ENCODE results near the gene KCNQ1. TPM values are rescaled to one million over a fixed set of nuclear protein-coding genes. Genes with fewer than 3 reads are reported as not detected.

The KCNQ1 gene
- total and polyA plus RNA-seq, 9 of the 15 experiments (the other 6 are each of a cell fraction or from before 2014, with no cell fraction given) = 0.44 TPM; not detected in 8

DNA sequence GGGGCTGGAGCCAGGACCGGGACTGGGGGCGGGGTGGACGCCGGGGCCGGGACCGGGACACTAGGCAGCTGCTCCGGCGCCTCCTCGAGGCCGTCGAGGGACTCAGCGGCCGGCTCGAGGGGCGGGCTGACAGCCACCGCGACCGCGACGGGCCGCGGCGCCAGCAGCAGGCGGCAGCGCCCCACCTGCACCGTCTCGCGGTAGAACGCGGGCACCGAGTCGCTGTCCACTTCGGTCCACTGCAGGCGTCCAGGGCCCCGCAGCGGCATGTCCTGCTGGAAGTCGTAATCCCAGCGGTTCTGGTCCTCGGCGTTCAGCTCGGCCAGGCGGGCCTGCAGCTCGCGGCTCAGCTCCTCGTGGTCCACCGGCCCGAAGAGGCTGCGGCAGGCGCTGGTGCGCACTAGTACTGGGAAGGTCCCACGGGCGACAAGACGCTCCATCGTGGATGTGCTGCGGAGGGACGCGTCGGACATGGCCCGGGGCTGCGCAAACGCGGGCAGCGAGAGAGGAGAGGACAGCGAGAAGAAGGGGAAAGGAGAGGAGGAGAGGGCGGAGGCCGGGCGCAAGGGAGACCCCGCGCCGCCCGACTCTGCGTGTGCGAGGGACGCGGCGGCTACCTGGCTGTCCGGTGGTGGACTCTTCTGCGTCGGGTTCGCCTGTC lies 440.3 kb downstream of the KCNQ1 start (continued):
- TF ChIP-seq ZC3H4 (CRISPR knock-in tag; IDR thresholded peaks at IDR 0.05; ENCODE audit: borderline replicate concordance) = peak; percentile 15; the same call in 1 of the 2 replicates
- no peak for TF ChIP-seq ARNT (IDR thresholded peaks at IDR 0.05)
- TF ChIP-seq XRCC5 (IDR thresholded peaks at IDR 0.05; ENCODE audit: low read depth, low read length) = no peak
- TF ChIP-seq TSC22D4 (tag; IDR thresholded peaks at IDR 0.05) = no peak
- TF ChIP-seq, protein P1, sequence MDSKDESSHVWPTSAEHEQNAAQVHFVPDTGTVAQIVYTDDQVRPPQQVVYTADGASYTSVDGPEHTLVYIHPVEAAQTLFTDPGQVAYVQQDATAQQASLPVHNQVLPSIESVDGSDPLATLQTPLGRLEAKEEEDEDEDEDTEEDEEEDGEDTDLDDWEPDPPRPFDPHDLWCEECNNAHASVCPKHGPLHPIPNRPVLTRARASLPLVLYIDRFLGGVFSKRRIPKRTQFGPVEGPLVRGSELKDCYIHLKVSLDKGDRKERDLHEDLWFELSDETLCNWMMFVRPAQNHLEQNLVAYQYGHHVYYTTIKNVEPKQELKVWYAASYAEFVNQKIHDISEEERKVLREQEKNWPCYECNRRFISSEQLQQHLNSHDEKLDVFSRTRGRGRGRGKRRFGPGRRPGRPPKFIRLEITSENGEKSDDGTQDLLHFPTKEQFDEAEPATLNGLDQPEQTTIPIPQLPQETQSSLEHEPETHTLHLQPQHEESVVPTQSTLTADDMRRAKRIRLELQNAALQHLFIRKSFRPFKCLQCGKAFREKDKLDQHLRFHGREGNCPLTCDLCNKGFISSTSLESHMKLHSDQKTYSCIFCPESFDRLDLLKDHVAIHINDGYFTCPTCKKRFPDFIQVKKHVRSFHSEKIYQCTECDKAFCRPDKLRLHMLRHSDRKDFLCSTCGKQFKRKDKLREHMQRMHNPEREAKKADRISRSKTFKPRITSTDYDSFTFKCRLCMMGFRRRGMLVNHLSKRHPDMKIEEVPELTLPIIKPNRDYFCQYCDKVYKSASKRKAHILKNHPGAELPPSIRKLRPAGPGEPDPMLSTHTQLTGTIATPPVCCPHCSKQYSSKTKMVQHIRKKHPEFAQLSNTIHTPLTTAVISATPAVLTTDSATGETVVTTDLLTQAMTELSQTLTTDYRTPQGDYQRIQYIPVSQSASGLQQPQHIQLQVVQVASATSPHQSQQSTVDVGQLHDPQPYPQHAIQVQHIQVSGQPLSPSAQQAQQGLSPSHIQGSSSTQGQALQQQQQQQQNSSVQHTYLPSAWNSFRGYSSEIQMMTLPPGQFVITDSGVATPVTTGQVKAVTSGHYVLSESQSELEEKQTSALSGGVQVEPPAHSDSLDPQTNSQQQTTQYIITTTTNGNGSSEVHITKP (IDR thresholded peaks at IDR 0.05; ENCODE audit: partially characterized antibody) = no peak
- no peak for TF ChIP-seq CGGBP1 (CRISPR knock-in tag; IDR thresholded peaks at IDR 0.05)
- TF ChIP-seq, protein P2, sequence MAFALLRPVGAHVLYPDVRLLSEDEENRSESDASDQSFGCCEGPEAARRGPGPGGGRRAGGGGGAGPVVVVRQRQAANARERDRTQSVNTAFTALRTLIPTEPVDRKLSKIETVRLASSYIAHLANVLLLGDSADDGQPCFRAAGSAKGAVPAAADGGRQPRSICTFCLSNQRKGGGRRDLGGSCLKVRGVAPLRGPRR (CRISPR knock-in tag; IDR thresholded peaks at IDR 0.05) = no peak
- TF ChIP-seq TCF7L2 (IDR thresholded peaks at IDR 0.05; ENCODE audit: low read depth, low read length) = no peak
- TF ChIP-seq, protein P3, sequence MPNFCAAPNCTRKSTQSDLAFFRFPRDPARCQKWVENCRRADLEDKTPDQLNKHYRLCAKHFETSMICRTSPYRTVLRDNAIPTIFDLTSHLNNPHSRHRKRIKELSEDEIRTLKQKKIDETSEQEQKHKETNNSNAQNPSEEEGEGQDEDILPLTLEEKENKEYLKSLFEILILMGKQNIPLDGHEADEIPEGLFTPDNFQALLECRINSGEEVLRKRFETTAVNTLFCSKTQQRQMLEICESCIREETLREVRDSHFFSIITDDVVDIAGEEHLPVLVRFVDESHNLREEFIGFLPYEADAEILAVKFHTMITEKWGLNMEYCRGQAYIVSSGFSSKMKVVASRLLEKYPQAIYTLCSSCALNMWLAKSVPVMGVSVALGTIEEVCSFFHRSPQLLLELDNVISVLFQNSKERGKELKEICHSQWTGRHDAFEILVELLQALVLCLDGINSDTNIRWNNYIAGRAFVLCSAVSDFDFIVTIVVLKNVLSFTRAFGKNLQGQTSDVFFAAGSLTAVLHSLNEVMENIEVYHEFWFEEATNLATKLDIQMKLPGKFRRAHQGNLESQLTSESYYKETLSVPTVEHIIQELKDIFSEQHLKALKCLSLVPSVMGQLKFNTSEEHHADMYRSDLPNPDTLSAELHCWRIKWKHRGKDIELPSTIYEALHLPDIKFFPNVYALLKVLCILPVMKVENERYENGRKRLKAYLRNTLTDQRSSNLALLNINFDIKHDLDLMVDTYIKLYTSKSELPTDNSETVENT (CRISPR knock-in tag; IDR thresholded peaks at IDR 0.05) = peak; percentile 38; the same call in 1 of the 2 replicates
- no peak for TF ChIP-seq SREBF1 (IDR thresholded peaks at IDR 0.05; ENCODE audit: borderline replicate concordance, low read depth, low read length)
- peak in 2 of 3 experiments; percentile 7 to 59 for TF ChIP-seq YY1 (IDR thresholded peaks at IDR 0.05; ENCODE audit: borderline replicate concordance in 1 of 3, control insufficient read depth in 1 of 3, extremely low read depth in 1 of 3, insufficient read depth in 3 of 3, insufficient read length in 1 of 3, insufficient replicate concordance in 2 of 3, low read depth in 1 of 3, low read length in 2 of 3)
- TF ChIP-seq GTF2F1 (IDR thresholded peaks at IDR 0.05; ENCODE audit: low read depth, low read length) = no peak
- no peak for TF ChIP-seq TFAM (CRISPR knock-in tag; conservative IDR thresholded peaks at IDR 0.05)
- TF ChIP-seq ZNF324 (CRISPR knock-in tag; IDR thresholded peaks at IDR 0.05) = no peak
- TF ChIP-seq, protein P4, sequence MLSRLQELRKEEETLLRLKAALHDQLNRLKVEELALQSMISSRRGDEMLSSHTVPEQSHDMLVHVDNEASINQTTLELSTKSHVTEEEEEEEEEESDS (CRISPR knock-in tag; IDR thresholded peaks at IDR 0.05) = no peak
- TF ChIP-seq HSF4 (CRISPR knock-in tag; IDR thresholded peaks at IDR 0.05; ENCODE audit: borderline replicate concordance) = no peak
- no peak for TF ChIP-seq RFX7 (CRISPR knock-in tag; IDR thresholded peaks at IDR 0.05)
- TF ChIP-seq, protein P5, sequence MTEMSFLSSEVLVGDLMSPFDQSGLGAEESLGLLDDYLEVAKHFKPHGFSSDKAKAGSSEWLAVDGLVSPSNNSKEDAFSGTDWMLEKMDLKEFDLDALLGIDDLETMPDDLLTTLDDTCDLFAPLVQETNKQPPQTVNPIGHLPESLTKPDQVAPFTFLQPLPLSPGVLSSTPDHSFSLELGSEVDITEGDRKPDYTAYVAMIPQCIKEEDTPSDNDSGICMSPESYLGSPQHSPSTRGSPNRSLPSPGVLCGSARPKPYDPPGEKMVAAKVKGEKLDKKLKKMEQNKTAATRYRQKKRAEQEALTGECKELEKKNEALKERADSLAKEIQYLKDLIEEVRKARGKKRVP (CRISPR knock-in tag; IDR thresholded peaks at IDR 0.05) = no peak
- TF ChIP-seq MECOM (CRISPR knock-in tag; IDR thresholded peaks at IDR 0.05) = no peak
